OCI-LY3 (cell line): ENCODE measurements around the gene KRTAP19-4.

Experiments used
- H2AFZ ChIP-seq: fragments of 200-600, 300-600 bp; shearing (Covaris generic); 2 replicates; pipeline ENCODE4 v1.6.0; 2014; ENCODE audit warnings: antibody characterized with exemption, low read depth, low read length
- H3K27ac ChIP-seq: fragments of 200-600, 300-600 bp; sonication (generic); 2 replicates; pipeline ENCODE4 v1.5.1; 2014; ENCODE audit warnings: mild to moderate bottlenecking, low read length, moderate library complexity, mixed read lengths
- H3K27me3 ChIP-seq: fragments of 200-600, 300-600 bp; sonication (generic); 2 replicates; pipeline ENCODE4 v1.6.1; 2014; ENCODE audit warnings: low read depth, low read length, mixed read lengths
- H3K36me3 ChIP-seq: fragments of 200-600, 300-600 bp; sonication (generic); replicated peaks from 2 replicates; pipeline ENCODE3; 2014; ENCODE audit warnings: low read depth, low read length, mixed read lengths
- H3K4me1 ChIP-seq: fragments of 300-600, 200-600 bp; sonication (generic); 2 replicates; pipeline ENCODE4 v1.6.1; 2014; ENCODE audit warnings: low read length, mixed read lengths
- H3K4me2 ChIP-seq: fragments of 200-600, 300-600 bp; sonication (generic); 2 replicates; pipeline ENCODE4 v1.6.1; 2014; ENCODE audit warnings: low read length, mixed read lengths
- H3K4me3 ChIP-seq: fragments of 300-600, 200-600 bp; sonication (generic); 2 replicates; pipeline ENCODE4 v1.5.1; 2014; ENCODE audit warnings: antibody characterized with exemption, mild to moderate bottlenecking, low read length, moderate library complexity
- H3K79me2 ChIP-seq: fragments of 300-600, 200-600 bp; shearing (Covaris generic); 2 replicates; pipeline ENCODE4 v1.6.1; 2014; ENCODE audit warnings: mild to moderate bottlenecking, low read length, mixed read lengths
- H3K9ac ChIP-seq: fragments of 300-600, 200-600 bp; shearing (Covaris generic); 2 replicates; pipeline ENCODE4 v1.6.0; 2014; ENCODE audit warnings: mild to moderate bottlenecking, low read length, moderate library complexity
- H3K9me3 ChIP-seq: fragments of 200-600, 300-600 bp; shearing (Covaris generic); 2 replicates; pipeline ENCODE4 v1.6.1; 2014; ENCODE audit warnings: low read length, mixed read lengths; ENCODE audit not compliant: insufficient read depth
- H4K20me1 ChIP-seq: fragments of 200-600, 300-600 bp; sonication (generic); 2 replicates; pipeline ENCODE4 v1.6.1; 2016; ENCODE audit warnings: low read length, mixed read lengths; ENCODE audit not compliant: insufficient read depth
- EZH2phosphoT487 ChIP-seq: fragments of 200-600 bp; shearing (Covaris generic); IDR thresholded peaks from 2 replicates; pipeline ENCODE4 v1.6.1; 2018; ENCODE audit warnings: antibody characterized with exemption, mixed run types, low read depth
- TF ChIP-seq, protein P1 (sequence below): fragments of 200-600, 300-600 bp; sonication (generic); IDR thresholded peaks from 2 replicates; pipeline ENCODE4 v1.5.1; 2014; ENCODE audit warnings: antibody characterized with exemption, low read length, low read depth

The KRTAP19-4 gene, protein sequence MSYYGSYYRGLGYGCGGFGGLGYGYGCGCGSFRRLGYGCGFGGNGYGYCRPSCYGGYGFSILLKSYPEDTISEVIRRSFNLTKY

DNA sequence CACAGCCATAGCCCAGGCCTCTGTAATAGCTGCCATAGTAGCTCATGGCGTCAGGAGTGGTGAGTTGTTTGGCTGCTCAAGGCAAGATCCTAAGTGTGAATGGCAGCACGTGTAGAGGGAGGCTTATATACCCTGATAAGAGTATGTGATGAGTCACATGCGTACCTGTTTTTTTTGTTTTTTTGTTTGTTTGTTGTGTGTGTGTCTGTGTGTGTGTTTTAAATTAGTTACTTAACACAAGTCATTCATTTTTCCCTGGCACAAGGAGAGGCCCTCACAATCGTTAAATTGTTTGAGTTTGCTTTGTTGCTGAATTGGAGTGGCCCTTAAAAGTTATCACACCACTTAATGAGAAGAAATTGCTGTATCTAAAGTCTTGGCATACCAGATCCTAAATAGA, at the start of gene KRTAP19-4:
TSS of gene KRTAP19-4 (minus strand) at position 101 of the 400 bp plus-strand sequence. CDS start at position 46, 55 bp downstream.
- no peaks in the 10 kb centered on the region for H3K9me3 ChIP-seq
- no peaks in the 10 kb centered on the region for H3K27me3 ChIP-seq
- H3K27ac ChIP-seq = no peak within 1 kb of the TSS
- no peak within 1 kb of the TSS for H3K9ac ChIP-seq
- no peak within 1 kb of the TSS for H2AFZ ChIP-seq
- H3K4me3 ChIP-seq = no peak within 1 kb of the TSS
- H3K79me2 ChIP-seq = no peaks in the 10 kb centered on the region
- no peak within 1 kb of the TSS for H3K4me2 ChIP-seq
- no peaks in the 10 kb centered on the region for H3K36me3 ChIP-seq
- TF ChIP-seq EZH2phosphoT487 = no peak
- TF ChIP-seq, protein P1, sequence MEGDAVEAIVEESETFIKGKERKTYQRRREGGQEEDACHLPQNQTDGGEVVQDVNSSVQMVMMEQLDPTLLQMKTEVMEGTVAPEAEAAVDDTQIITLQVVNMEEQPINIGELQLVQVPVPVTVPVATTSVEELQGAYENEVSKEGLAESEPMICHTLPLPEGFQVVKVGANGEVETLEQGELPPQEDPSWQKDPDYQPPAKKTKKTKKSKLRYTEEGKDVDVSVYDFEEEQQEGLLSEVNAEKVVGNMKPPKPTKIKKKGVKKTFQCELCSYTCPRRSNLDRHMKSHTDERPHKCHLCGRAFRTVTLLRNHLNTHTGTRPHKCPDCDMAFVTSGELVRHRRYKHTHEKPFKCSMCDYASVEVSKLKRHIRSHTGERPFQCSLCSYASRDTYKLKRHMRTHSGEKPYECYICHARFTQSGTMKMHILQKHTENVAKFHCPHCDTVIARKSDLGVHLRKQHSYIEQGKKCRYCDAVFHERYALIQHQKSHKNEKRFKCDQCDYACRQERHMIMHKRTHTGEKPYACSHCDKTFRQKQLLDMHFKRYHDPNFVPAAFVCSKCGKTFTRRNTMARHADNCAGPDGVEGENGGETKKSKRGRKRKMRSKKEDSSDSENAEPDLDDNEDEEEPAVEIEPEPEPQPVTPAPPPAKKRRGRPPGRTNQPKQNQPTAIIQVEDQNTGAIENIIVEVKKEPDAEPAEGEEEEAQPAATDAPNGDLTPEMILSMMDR = no peak
- no peaks in the 10 kb centered on the region for H4K20me1 ChIP-seq
- no peaks in the 10 kb centered on the region for H3K4me1 ChIP-seq

DNA sequence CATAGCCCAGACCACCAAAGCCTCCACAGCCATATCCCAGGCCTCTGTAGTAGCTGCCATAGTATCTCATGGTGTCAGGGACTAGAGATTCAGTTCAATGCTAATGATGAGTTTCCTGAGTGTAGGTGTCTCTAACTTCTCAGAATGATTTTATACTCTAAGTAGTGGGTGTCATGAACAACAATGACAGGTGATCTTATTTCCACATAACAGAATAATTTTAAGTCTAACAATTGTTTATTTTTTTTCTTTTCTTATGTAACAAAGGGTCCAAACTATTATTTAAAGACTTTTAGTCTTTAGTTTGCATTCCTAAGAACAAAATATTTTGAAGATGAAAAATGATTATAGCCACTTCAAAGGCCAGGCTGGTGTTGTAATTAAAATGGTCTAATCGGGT, 44.8 kb upstream of the KRTAP19-4 start, which contains the start of gene KRTAP19-6:
TSS of gene KRTAP19-6 (minus strand) at position 101 of the 400 bp plus-strand sequence. CDS start at position 70, 31 bp downstream.
- H3K79me2 ChIP-seq = no peaks in the 10 kb centered on the region
- no peaks in the 10 kb centered on the region for H3K4me1 ChIP-seq
- no peaks in the 10 kb centered on the region for H3K9me3 ChIP-seq
- H2AFZ ChIP-seq = no peak within 1 kb of the TSS
- no peak within 1 kb of the TSS for H3K27ac ChIP-seq
- no peak within 1 kb of the TSS for H3K9ac ChIP-seq
- no peaks in the 10 kb centered on the region for H3K27me3 ChIP-seq
- H3K36me3 ChIP-seq = no peaks in the 10 kb centered on the region
- H3K4me3 ChIP-seq = no peak within 1 kb of the TSS
- H4K20me1 ChIP-seq = no peaks in the 10 kb centered on the region
- H3K4me2 ChIP-seq = no peak within 1 kb of the TSS
- no peak for TF ChIP-seq EZH2phosphoT487
- TF ChIP-seq, protein P1 = no peak

DNA sequence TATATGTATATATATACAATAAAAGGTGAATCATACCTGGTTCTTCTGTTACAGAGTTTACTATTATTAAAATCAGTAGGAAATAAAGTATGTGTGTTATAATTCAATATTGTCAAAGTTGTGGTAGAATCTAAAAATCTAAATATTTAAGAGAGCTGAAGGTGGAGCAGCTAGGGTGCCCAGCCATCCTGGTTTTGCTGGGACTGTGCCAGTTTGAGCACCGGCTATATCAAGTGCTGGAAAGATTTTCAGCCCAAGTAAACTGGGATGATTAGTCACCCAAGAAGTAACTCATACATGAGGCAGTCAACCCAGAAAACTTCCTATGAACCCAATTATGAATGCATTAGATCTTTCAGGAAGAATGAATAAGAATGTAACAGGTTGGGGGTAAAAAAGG, 21.9 kb upstream of the KRTAP19-4 start:
- H3K27me3 ChIP-seq = no peaks in the 10 kb centered on the region
- H3K4me3 ChIP-seq = no peak overlapping the region
- H3K9me3 ChIP-seq = no peaks in the 10 kb centered on the region
- H3K27ac ChIP-seq = no peak overlapping the region
- H3K9ac ChIP-seq = no peak overlapping the region
- no peaks in the 10 kb centered on the region for H3K36me3 ChIP-seq
- H3K4me2 ChIP-seq = no peak overlapping the region
- H4K20me1 ChIP-seq = no peaks in the 10 kb centered on the region
- no peaks in the 10 kb centered on the region for H3K4me1 ChIP-seq
- no peak for TF ChIP-seq EZH2phosphoT487
- TF ChIP-seq, protein P1 = no peak
- no peak overlapping the region for H2AFZ ChIP-seq
- H3K79me2 ChIP-seq = no peaks in the 10 kb centered on the region

DNA sequence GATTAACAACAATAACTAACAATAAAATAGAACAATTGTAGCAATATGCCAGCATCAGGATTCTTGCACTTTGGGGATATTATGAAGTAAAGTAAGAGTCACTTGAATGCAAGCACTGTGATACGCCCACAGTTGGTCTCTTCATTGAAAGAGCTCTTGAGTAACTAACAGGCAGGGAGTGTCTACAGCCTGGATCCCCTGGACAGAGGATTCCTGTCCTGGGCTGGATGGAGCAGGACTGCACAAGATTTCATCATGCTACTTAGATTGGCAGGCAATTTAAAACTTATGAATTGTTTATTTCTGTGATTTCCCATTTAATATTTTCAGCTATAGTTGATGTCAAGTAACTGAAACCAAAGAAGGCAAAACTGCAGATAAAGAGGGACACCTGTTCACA, 18.7 kb upstream of the KRTAP19-4 start:
- H3K36me3 ChIP-seq = no peaks in the 10 kb centered on the region
- H4K20me1 ChIP-seq = no peaks in the 10 kb centered on the region
- H3K9me3 ChIP-seq = no peaks in the 10 kb centered on the region
- no peak overlapping the region for H3K4me2 ChIP-seq
- no peaks in the 10 kb centered on the region for H3K27me3 ChIP-seq
- H2AFZ ChIP-seq = no peak overlapping the region
- H3K79me2 ChIP-seq = no peaks in the 10 kb centered on the region
- H3K9ac ChIP-seq = no peak overlapping the region
- H3K4me1 ChIP-seq = no peaks in the 10 kb centered on the region
- no peak overlapping the region for H3K27ac ChIP-seq
- TF ChIP-seq, protein P1 = no peak
- TF ChIP-seq EZH2phosphoT487 = no peak
- no peak overlapping the region for H3K4me3 ChIP-seq
